ENCODE data around the gene CCSER1.

DNA sequence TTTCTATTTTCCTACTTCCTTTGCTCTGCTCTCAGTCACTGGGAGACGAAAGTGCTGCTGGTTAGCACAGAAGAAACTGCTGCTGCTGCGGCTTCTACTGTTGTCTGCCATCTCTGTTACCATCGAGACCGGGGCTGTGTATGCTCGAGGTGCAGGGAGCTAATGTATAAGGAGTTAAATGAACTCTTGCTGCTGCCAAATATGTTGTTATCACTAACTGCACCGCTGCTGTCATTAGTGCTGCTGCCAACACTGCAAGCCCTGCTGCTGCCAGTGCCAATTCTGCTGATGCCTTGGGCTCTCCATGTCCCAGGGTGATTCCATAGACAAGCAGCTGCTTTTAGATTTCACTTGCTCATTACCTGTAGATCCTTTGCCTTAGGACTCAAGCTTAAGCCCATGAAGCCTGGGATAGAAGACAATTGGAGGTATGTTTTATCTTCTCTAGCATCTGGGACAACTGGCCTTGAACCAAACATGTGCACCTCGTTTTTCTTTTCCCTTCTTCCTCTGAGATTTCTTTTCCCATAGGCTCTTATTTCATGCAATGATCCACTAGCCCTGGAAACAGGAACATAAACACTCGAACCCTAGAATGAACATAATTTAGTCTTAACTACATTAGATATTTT is 107.8 kb downstream of the CCSER1 start:
- TF ChIP-seq, protein P1, sequence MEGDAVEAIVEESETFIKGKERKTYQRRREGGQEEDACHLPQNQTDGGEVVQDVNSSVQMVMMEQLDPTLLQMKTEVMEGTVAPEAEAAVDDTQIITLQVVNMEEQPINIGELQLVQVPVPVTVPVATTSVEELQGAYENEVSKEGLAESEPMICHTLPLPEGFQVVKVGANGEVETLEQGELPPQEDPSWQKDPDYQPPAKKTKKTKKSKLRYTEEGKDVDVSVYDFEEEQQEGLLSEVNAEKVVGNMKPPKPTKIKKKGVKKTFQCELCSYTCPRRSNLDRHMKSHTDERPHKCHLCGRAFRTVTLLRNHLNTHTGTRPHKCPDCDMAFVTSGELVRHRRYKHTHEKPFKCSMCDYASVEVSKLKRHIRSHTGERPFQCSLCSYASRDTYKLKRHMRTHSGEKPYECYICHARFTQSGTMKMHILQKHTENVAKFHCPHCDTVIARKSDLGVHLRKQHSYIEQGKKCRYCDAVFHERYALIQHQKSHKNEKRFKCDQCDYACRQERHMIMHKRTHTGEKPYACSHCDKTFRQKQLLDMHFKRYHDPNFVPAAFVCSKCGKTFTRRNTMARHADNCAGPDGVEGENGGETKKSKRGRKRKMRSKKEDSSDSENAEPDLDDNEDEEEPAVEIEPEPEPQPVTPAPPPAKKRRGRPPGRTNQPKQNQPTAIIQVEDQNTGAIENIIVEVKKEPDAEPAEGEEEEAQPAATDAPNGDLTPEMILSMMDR (IDR thresholded peaks at IDR 0.05; ENCODE audit: low read length): no peak
- TF ChIP-seq EZH2 (IDR thresholded peaks at IDR 0.05; ENCODE audit: borderline replicate concordance, low read length): no peak

All from OCI-LY1 (cell line).